ENCODE measurements around the gene SOS1. TPM values are rescaled to one million over a fixed set of nuclear protein-coding genes. Genes with fewer than 3 reads are reported as not detected.
"Not testable (repeated sequence)": the region's sequence is repeated elsewhere in the genome, so short reads cannot be mapped to it uniquely, and the experiment has no call there.

The SOS1 gene
- total RNA-seq, result 10 to 100 TPM; 16.8 to 17.1 TPM

DNA sequence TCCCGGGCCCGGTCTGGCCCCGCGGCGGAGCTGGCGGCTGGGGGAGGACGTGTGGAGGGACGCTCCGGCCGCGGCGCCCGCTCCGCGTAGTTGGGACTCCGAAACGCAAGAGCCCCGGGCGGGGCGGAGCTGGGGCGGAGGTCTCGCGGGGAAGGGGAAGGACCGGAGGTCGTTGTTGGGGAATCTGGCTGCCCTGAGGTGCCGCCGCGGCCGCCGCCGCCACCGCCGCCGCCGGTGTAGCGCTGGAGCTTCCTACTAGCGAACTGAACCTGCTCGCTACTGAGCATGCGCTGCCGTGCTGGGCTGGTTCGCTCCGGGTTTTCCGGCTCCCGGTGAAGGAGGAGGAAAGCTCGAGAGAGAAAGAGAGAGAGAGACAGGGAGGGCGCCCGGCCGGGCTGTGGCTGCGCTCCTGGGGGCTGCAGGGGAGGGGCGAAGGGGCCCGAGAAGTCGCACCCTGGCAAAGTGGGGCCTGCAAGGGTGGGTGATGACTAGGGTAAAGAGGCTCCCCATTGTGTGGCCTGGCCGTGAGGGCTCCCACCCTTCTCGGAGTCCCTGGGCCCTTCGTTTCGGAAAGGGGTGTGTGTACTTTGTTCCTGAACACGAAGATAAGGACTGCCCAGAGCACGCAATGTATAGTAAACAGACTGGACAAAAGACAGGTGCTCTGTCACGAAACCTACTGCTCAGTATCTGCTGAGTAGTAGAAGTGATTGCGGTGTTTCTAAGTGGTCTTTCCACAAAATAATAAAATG is at the start of gene SOS1:
TSS of gene SOS1 (minus strand) at position 281 of the 752 bp plus-strand sequence. CDS start 629 bp downstream, outside the sequence.
- intact Hi-C loops (cut with micrococcal nuclease), result loop anchor here (1.0 to 10.0 kb wide), 7 partner anchors 62 to 656 kb away; partner anchors contain the start of genes DHX57, HNRNPLL, MORN2 and THUMPD2
- peak; percentile 97 for DNase-seq
- Mint-ChIP-seq H3K27ac (peak within 1 kb of the TSS; percentile 93), H3K4me1 (ENCODE audit: low read depth) (peaks cover 48% of the 10 kb centered on the region), H3K9me3 (no peaks in the 10 kb centered on the region), H3K4me3 (peak within 1 kb of the TSS; percentile 84), H3K36me3 (ENCODE audit: low read depth) (peaks cover 7% of the 10 kb centered on the region), H3K27me3 (ENCODE audit: low read depth) (no peaks in the 10 kb centered on the region)
- CTCF ChIA-PET, result interaction anchor here (0.5 to 4.3 kb wide), 8 partner anchors 13 to 174 kb away, joined by 3 to 53 read pairs (median 3); no protein-coding TSS in a partner anchor

GRCh38 chr2:39164089-39164488 is 43.2 kb upstream of the SOS1 start:
- no peak for DNase-seq
- Mint-ChIP-seq H3K4me3 (no peak overlapping the region), H3K9me3 (no peaks in the 10 kb centered on the region), H3K36me3 (ENCODE audit: low read depth) (no peaks in the 10 kb centered on the region), H3K27ac (no peak overlapping the region), H3K27me3 (ENCODE audit: low read depth) (no peaks in the 10 kb centered on the region), H3K4me1 (ENCODE audit: low read depth) (peaks cover 5% of the 10 kb centered on the region)
- intact Hi-C loops (cut with micrococcal nuclease), result no loop called here
- CTCF ChIA-PET, result interaction anchor here (1.1 kb wide), 1 partner anchor 106 kb away, joined by 3 read pairs; no protein-coding TSS in a partner anchor

GRCh38 chr2:39160982-39161381 is 40.1 kb upstream of the SOS1 start:
- Mint-ChIP-seq H3K9me3 (no peaks in the 10 kb centered on the region), H3K27ac (no peak overlapping the region), H3K36me3 (ENCODE audit: low read depth) (no peaks in the 10 kb centered on the region), H3K4me3 (no peak overlapping the region), H3K4me1 (ENCODE audit: low read depth) (no peaks in the 10 kb centered on the region), H3K27me3 (ENCODE audit: low read depth) (no peaks in the 10 kb centered on the region)
- DNase-seq, result no peak
- intact Hi-C loops (cut with micrococcal nuclease), result no loop called here
- CTCF ChIA-PET, result interaction anchor here (1.5 kb wide), 1 partner anchor 17 kb away, joined by 5 read pairs; no protein-coding TSS in a partner anchor

DNA sequence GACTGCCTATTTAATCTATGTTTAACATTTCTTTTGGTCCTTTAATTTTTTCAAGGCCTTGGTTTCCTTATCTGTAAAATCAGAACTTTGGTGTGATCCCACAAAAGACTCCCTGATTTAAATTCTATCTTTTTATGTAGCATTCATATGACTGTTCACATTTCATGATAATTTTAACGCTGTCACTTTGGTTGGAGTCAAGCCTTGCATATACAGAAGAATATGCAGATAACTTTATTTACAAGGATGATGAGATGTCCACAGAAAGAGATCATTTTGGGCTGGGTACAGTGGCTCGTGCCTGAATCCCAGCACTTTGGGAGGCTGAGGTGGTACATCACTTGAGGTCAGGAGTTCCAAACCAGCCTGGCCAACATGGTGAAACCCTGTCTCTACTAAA is 38.4 kb upstream of the SOS1 start:
- Mint-ChIP-seq H3K27ac (no peak overlapping the region), H3K9me3 (no peaks in the 10 kb centered on the region), H3K4me3 (no peak overlapping the region), H3K27me3 (ENCODE audit: low read depth) (no peaks in the 10 kb centered on the region), H3K4me1 (ENCODE audit: low read depth) (no peaks in the 10 kb centered on the region), H3K36me3 (ENCODE audit: low read depth) (no peaks in the 10 kb centered on the region)
- no peak for DNase-seq
- intact Hi-C loops (cut with micrococcal nuclease), result no loop called here
- CTCF ChIA-PET, result no interaction called here

DNA sequence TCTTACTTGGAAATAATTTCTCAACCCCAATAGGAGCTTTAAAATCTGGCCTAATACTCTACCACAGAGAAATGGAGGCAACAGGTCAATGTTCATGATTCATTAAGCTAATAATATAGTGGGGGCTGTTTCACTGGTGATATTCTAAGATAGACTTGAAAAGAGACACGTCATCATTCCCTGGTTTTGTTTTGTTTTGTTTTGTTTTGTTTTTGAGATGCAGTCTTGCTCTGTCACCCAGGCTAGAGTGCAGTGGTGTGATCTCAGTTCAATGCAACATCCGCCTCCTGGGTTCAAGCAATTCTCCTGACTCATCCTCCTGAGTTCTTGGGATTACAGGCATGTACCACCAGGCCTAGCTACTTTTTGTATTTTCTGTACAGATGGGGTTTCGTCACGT is 37.5 kb upstream of the SOS1 start:
- Mint-ChIP-seq H3K9me3 (no peaks in the 10 kb centered on the region), H3K36me3 (ENCODE audit: low read depth) (no peaks in the 10 kb centered on the region), H3K27ac (no peak overlapping the region), H3K4me1 (ENCODE audit: low read depth) (no peaks in the 10 kb centered on the region), H3K4me3 (no peak overlapping the region), H3K27me3 (ENCODE audit: low read depth) (no peaks in the 10 kb centered on the region)
- no peak for DNase-seq
- intact Hi-C loops (cut with micrococcal nuclease), result no loop called here
- CTCF ChIA-PET, result no interaction called here

DNA sequence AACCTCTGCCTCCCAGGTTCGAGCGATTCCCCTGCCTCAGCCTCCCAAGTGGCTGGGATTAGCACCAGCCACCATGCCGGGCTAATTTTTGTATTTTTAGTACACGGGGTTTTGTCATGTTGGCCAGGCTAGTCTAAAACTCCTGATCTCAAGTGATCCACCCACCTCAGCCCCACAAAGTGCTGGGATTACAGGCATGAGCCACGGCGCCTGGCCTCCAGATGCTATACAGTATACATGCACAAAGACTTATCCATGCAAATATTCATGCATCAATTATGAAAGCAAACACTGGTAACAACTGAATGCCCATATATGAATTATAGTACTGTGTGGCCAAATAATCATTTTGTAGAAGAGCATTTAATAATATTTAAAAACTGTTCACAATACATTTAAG is 36.0 kb upstream of the SOS1 start:
- no peak overlapping the region for H3K4me3 Mint-ChIP-seq
- intact Hi-C loops (cut with micrococcal nuclease), result no loop called here
- no peaks in the 10 kb centered on the region for H3K4me1 Mint-ChIP-seq (ENCODE audit: low read depth)
- no peaks in the 10 kb centered on the region for H3K27me3 Mint-ChIP-seq (ENCODE audit: low read depth)
- no peak for DNase-seq
- H3K9me3 Mint-ChIP-seq, result no peaks in the 10 kb centered on the region
- CTCF ChIA-PET, result no interaction called here
- H3K36me3 Mint-ChIP-seq (ENCODE audit: low read depth), result no peaks in the 10 kb centered on the region
- no peak overlapping the region for H3K27ac Mint-ChIP-seq

- H3K4me1 Mint-ChIP-seq (ENCODE audit: low read depth), result no peaks in the 10 kb centered on the region
- no peaks in the 10 kb centered on the region for H3K36me3 Mint-ChIP-seq (ENCODE audit: low read depth)
- DNase-seq, result no peak
- H3K27ac Mint-ChIP-seq, result no peak overlapping the region
- H3K9me3 Mint-ChIP-seq, result no peaks in the 10 kb centered on the region
- no peak overlapping the region for H3K4me3 Mint-ChIP-seq
- CTCF ChIA-PET, result no interaction called here
- intact Hi-C loops (cut with micrococcal nuclease), result no loop called here
- H3K27me3 Mint-ChIP-seq (ENCODE audit: low read depth), result no peaks in the 10 kb centered on the region
Observed at GRCh38 chr2:39156107-39156506, 35.3 kb upstream of the SOS1 start.

DNA sequence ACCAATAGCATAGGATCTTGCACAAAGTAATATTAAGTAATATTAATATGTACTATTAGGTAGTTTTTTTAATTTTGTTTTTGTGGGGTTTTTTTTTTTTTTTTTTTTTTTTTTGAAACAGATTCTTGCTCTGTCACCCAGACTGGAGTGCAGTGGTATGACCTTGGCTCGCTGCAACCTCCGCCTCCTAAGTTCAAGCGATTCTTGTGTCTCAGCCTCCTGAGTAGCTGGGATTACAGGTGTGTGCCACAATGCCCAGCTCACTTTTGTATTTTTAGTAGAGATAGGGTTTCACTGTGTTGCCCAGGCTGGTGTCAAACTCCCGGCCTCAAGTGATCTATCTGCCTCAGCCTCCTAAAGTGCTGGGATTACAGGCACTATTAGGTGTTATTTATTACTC is 34.7 kb upstream of the SOS1 start:
- CTCF ChIA-PET, result interaction anchor here (0.6 to 1.5 kb wide), 3 partner anchors 31 to 159 kb away, joined by 3 to 5 read pairs (median 3); no protein-coding TSS in a partner anchor
- H3K27ac Mint-ChIP-seq; intact Hi-C loops (cut with micrococcal nuclease); H3K27me3 Mint-ChIP-seq (ENCODE audit: low read depth); H3K9me3 Mint-ChIP-seq; H3K4me1 Mint-ChIP-seq (ENCODE audit: low read depth); H3K36me3 Mint-ChIP-seq (ENCODE audit: low read depth); H3K4me3 Mint-ChIP-seq; DNase-seq: not testable (repeated sequence)

DNA sequence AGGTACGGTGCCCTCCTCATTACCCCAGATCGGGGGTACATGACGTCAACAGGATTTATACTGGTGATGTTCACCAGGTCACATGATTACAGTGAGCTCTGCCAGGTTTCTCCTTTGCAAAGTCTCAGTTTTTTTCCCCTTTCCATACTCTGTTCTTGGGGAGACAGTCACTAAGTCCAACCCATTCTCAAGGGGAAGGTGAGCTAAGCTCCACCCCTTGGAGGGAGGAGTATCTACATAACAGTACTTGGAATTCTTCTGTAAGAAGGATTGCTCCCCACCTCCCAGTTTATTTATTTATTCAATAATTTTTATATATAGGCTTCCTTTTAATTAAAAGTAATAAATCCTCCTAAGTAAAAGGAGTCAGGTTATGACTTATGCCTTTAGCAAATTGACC is 34.1 kb upstream of the SOS1 start:
- Mint-ChIP-seq H3K27me3 (ENCODE audit: low read depth) (no peaks in the 10 kb centered on the region), H3K36me3 (ENCODE audit: low read depth) (no peaks in the 10 kb centered on the region), H3K27ac (no peak overlapping the region), H3K9me3 (no peaks in the 10 kb centered on the region), H3K4me3 (no peak overlapping the region), H3K4me1 (ENCODE audit: low read depth) (no peaks in the 10 kb centered on the region)
- CTCF ChIA-PET, result interaction anchor here (0.6 to 1.5 kb wide), 2 partner anchors 36 to 159 kb away, joined by 3 to 5 read pairs; no protein-coding TSS in a partner anchor
- no peak for DNase-seq
- intact Hi-C loops (cut with micrococcal nuclease), result no loop called here

DNA sequence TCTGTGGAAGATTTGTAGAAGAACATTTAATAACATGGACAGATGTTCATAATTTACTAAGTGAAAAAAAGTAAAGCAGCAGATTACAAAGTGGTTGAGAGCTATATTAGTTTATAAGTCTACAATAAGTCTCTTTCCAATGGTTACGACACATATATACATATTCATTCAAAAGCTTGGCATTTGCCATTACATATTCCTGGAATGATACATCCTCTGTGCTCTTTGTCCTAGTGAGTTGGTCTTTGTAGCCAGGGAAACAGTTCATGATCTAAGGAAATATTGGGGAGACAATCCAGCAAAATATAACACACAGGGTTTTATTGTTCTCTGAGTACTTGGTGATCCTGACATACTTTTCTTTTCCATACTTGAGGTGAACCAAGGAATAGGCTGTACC is 32.5 kb upstream of the SOS1 start:
- Mint-ChIP-seq H3K9me3 (no peaks in the 10 kb centered on the region), H3K27ac (no peak overlapping the region), H3K36me3 (ENCODE audit: low read depth) (no peaks in the 10 kb centered on the region), H3K27me3 (ENCODE audit: low read depth) (no peaks in the 10 kb centered on the region), H3K4me1 (ENCODE audit: low read depth) (no peaks in the 10 kb centered on the region), H3K4me3 (no peak overlapping the region)
- CTCF ChIA-PET, result no interaction called here
- no peak for DNase-seq
- intact Hi-C loops (cut with micrococcal nuclease), result no loop called here

- no peak overlapping the region for H3K4me3 Mint-ChIP-seq
- no peak for DNase-seq
- intact Hi-C loops (cut with micrococcal nuclease), result no loop called here
- H3K27me3 Mint-ChIP-seq (ENCODE audit: low read depth), result no peaks in the 10 kb centered on the region
- no peak overlapping the region for H3K27ac Mint-ChIP-seq
- CTCF ChIA-PET, result no interaction called here
- H3K4me1 Mint-ChIP-seq (ENCODE audit: low read depth), result no peaks in the 10 kb centered on the region
- no peaks in the 10 kb centered on the region for H3K36me3 Mint-ChIP-seq (ENCODE audit: low read depth)
- no peaks in the 10 kb centered on the region for H3K9me3 Mint-ChIP-seq
Observed at GRCh38 chr2:39152504-39152903, 31.7 kb upstream of the SOS1 start.

- DNase-seq, result no peak
- no peaks in the 10 kb centered on the region for H3K4me1 Mint-ChIP-seq (ENCODE audit: low read depth)
- H3K9me3 Mint-ChIP-seq, result no peaks in the 10 kb centered on the region
- H3K27me3 Mint-ChIP-seq (ENCODE audit: low read depth), result no peaks in the 10 kb centered on the region
- intact Hi-C loops (cut with micrococcal nuclease), result no loop called here
- H3K4me3 Mint-ChIP-seq, result no peak overlapping the region
- no peaks in the 10 kb centered on the region for H3K36me3 Mint-ChIP-seq (ENCODE audit: low read depth)
- no peak overlapping the region for H3K27ac Mint-ChIP-seq
- CTCF ChIA-PET, result interaction anchor here (0.6 kb wide), 1 partner anchor 38 kb away, joined by 3 read pairs; no protein-coding TSS in a partner anchor
Observed at GRCh38 chr2:39150890-39151497, 30.1 kb upstream of the SOS1 start.

Measured in activated naive CD4-positive, alpha-beta T cell treated with anti-CD3 and anti-CD28 coated beads for 36 hours (primary cell).